Adrenal gland (tissue), 12 donors: ENCODE measurements around the gene ANAPC1. TPM values are rescaled to one million over a fixed set of nuclear protein-coding genes. Genes with fewer than 3 reads are reported as not detected.
"Not testable (repeated sequence)": the region's sequence is repeated elsewhere in the genome, so short reads cannot be mapped to it uniquely, and the experiment has no call there.

Experiments
- DNase-seq, 7 donors: peaks; one replicate each; pipeline ENCODE4 v3.0.0-alpha.2; 2019 to 2020
- H3K27ac ChIP-seq, 5 donors: fragments of 200-600 bp; sonication (generic) in 4 of 5; 1 replicate in 3 of 5; 2 replicates in 2 of 5; pipeline versions ENCODE4 v1.5.1 to v1.8.0; 2016 to 2020; ENCODE audit warnings: mild to moderate bottlenecking in 1 of 5
- H3K27me3 ChIP-seq: fragments of 200-600 bp; 2 replicates; pipeline ENCODE4 v1.8.0; 2021
- H3K36me3 ChIP-seq, 2 donors: fragments of 200-600 bp; replicated peaks in 1 of 2; 1 replicate in 1 of 2; 2 replicates in 1 of 2; pipeline versions ENCODE4 v1.5.1 to v1.8.0; 2018 to 2022
- H3K4me1 ChIP-seq, 2 donors: fragments of 200-600 bp; replicated peaks in 1 of 2; 1 replicate in 1 of 2; 2 replicates in 1 of 2; pipeline versions ENCODE4 v1.5.1 to v1.8.0; 2018 to 2021
- H3K4me3 ChIP-seq, 4 donors: fragments of 200-600 bp; sonication (generic) in 3 of 4; one replicate each; pipeline ENCODE4 v1.5.1; 2016 to 2018
- H3K9me3 ChIP-seq, 3 donors: fragments of 200-600 bp; sonication (generic) in 1 of 3; replicated peaks in 1 of 3; 1 replicate in 2 of 3; 2 replicates in 1 of 3; pipeline versions ENCODE4 v1.5.1 to v1.8.0; 2016 to 2021
- CTCF ChIP-seq, 6 experiments: fragments of 450-650 bp in 4 of 6; fragments of 200-600 bp in 2 of 6; sonication (generic) in 1 of 6; IDR thresholded peaks; 1 replicate in 5 of 6; 2 replicates in 1 of 6; pipeline versions ENCODE4 v1.5.1 to v1.8.0; 2016 to 2021; ENCODE audit warnings: antibody characterized with exemption in 6 of 6, mild to moderate bottlenecking in 2 of 6, moderate library complexity in 1 of 6
- WGBS, 4 donors: extraction: QIAGEN DNeasy Blood & Tissue Kit in 2 of 4; methylation state at CpG; one replicate each; pipeline versions ENCODE4 v1.1.5 to v1.1.7; 2013 to 2017; 5-methylcytosine and 5-hydroxymethylcytosine counted together
- intact Hi-C, 2 donors: fragments of 100-400 bp; cut with DNase I; formaldehyde crosslinking; loops; one replicate each; pipeline versions ENCODE4 v1.14.1 to v1.15.0; 2022 to 2023
- polyA plus RNA-seq, 3 donors: library from polyadenylated mRNA; stranded (reverse); fragments of 200-250 nt in 2 of 3; fragments of 350-450 nt in 1 of 3; fragmentation: Illumina TruSeq in 1 of 3; extraction: RNeasy Lipid Tissue Mini Kit (QIAGEN cat#74804) in 1 of 3; gene quantifications; one replicate each; pipeline ENCODE4 v1.2.3, GENCODE V29; 2013 to 2014
- total RNA-seq, 9 donors: library from RNA; depleted of rRNA in 4 of 9; stranded (reverse); fragments of >200 nt in 4 of 9; fragments of 120-200 nt in 1 of 9; fragmentation: NEBNext Ultra II Directional in 1 of 9; extraction: Animal tissue kit (Norgen Biotek cat#: 25700) in 1 of 9; gene quantifications; one replicate each; pipeline versions ENCODE4 v1.1.0 to v1.2.4, GENCODE V29; 2013 to 2023
- donor health status: healthy with polysubstance abuse.
- donor health status: Bipolar disorder and iron deficiency.
- donor health status: DM: yes; HTN: yes; CAD: no.
- donor health status: DM: no; HTN: no; CAD: no.
- donor health status: DM: no; HTN: no; CAD: no.
- donor health status: DM: yes; HTN: yes; CAD: no.

The ANAPC1 gene
- total and polyA plus RNA-seq, 12 donors, result 5.4 to 63.9 (median 25.3) TPM

DNA sequence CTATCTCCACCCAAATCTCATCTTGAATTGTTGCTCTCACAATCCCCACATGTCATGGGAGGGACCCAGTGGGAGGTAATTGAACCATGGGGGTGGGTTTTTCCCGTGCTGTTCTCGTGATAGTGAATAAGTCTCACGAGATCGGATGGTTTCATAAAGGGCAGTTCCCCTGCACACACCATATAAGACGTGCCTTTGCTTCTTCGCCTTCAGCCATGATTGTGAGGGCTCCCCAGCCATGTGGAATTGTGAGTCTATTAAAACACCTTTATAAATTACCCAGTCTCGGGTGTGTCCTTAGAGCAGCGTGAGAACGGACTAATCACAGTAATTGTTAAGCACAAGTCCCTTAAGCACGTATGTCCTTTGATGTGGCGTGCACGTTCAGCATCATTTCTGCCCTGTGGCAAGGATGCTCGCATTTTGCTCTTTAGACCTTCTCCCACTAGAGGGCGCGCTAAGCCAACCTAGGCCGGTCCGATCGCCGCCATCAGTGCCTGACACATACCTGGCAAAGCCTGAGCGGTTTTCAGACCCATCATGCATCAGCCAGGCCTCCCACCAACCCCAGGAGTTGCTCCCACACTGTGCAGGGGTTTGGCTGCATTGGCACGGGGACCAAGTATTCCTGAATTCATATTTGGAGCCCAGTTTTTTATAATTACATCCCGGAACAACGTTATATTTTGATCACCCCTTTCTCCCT lies 136.4 kb downstream of the ANAPC1 start:
- H3K4me1 ChIP-seq, H3K27me3 ChIP-seq, intact Hi-C loops, H3K9me3 ChIP-seq, H3K36me3 ChIP-seq, H3K4me3 ChIP-seq, H3K27ac ChIP-seq: not testable (repeated sequence)
- peak; percentile 22 to 85 (median 72) for DNase-seq
- WGBS, 4 donors, result 18 to 75% (median 49%) methylated on average over 3 to 20 of the region's 23 CpGs
- peak in 4 of 6 experiments; percentile 32 to 66 (median 48) for TF ChIP-seq CTCF (IDR thresholded peaks at IDR 0.05)

GRCh38 chr2:111744751-111745150 lies 139.2 kb downstream of the ANAPC1 start:
- H3K4me3 ChIP-seq, result not testable (repeated sequence)

DNA sequence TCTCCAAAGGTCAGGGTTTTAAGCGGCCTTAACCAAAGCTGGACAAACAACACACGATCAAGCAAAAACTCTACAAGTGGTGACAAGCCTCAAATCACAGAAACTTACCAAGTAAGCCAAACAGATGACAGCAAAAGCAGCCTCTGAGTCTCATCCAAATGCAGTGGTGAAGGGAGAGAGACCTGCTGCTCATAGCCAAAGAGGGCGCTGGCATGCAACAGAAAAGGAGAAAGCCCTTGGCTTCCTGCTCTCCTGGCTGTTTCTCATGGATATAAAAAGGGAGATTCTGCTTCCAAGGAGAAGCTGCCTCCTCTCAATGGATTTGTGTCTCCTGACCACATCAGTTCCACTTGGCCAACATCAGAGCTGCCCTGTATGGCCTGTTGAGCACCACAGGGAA lies 142.5 kb downstream of the ANAPC1 start:
- H3K27me3 ChIP-seq, H3K36me3 ChIP-seq, H3K4me3 ChIP-seq, DNase-seq, H3K4me1 ChIP-seq, H3K9me3 ChIP-seq, H3K27ac ChIP-seq, intact Hi-C loops: not testable (repeated sequence)
- WGBS, 4 donors, result 74 to 100% (median 90%) methylated on average over 2 of the region's 3 CpGs

More at GRCh38 chr2:111744751-111745150, 139.2 kb downstream of the ANAPC1 start:
- intact Hi-C loops, H3K9me3 ChIP-seq, H3K36me3 ChIP-seq, H3K27ac ChIP-seq, DNase-seq, H3K4me1 ChIP-seq, H3K27me3 ChIP-seq: not testable (repeated sequence)
- WGBS, 4 donors, result 62 to 74% (median 69%) methylated on average over 8 of the region's 8 CpGs

- H3K27ac ChIP-seq, H3K4me3 ChIP-seq, DNase-seq, H3K9me3 ChIP-seq, H3K27me3 ChIP-seq, H3K36me3 ChIP-seq, intact Hi-C loops, H3K4me1 ChIP-seq: not testable (repeated sequence)
- 33 to 43% (median 36%) methylated on average over 6 to 7 of the region's 9 CpGs for WGBS, 4 donors
- TF ChIP-seq CTCF (IDR thresholded peaks at IDR 0.05), result peak in 3 of 6 experiments; percentile 28 to 56 (median 56)
Observed at GRCh38 chr2:111735838-111736721, 147.9 kb downstream of the ANAPC1 start.

GRCh38 chr2:111735420-111735819 lies 148.6 kb downstream of the ANAPC1 start:
- intact Hi-C loops, H3K27ac ChIP-seq: not testable (repeated sequence)

DNA sequence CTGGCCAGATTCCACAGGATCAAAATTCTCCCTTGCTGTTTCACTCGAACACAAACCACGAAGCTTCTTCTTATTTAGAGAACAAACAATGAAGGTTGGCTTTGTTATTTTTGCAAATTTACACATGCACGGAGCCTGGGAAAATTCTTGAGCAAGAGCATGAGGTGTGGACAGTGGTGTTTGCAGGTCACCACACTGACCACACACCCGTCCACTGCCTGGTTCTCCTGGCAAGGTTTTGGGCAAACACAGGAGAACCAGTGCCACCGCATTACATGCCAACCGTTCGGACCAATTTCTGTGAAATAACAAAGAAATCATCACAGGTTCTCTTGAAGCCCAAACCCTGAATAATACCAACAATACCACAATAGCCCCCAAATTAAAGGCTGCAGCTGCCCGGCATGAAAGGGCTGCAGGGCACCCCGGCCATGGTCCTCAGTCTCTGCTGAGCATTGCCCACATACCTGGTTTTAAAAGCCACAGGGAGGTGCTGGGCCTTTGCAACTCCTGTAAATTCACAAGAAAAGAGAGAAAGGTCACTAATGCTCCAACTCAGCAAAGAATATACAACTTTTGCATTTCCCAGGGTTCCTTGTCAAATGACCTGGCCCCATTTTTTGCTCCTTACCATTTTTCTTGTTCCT lies 154.1 kb downstream of the ANAPC1 start:
- H3K4me3 ChIP-seq, H3K4me1 ChIP-seq, H3K27ac ChIP-seq, H3K27me3 ChIP-seq, H3K9me3 ChIP-seq, intact Hi-C loops, DNase-seq, H3K36me3 ChIP-seq: not testable (repeated sequence)
- WGBS, 4 donors, result 92 to 96% methylated on average over 3 of the region's 9 CpGs; no CpG with 5 or more reads in 2 of the 4 donors

More at GRCh38 chr2:111735420-111735819, 148.6 kb downstream of the ANAPC1 start:
- not testable (repeated sequence) for H3K4me1 ChIP-seq, DNase-seq, H3K9me3 ChIP-seq, H3K27me3 ChIP-seq, H3K4me3 ChIP-seq, H3K36me3 ChIP-seq
- WGBS, 4 donors, result 82 to 95% (median 88%) methylated on average over 4 to 6 of the region's 6 CpGs

DNA sequence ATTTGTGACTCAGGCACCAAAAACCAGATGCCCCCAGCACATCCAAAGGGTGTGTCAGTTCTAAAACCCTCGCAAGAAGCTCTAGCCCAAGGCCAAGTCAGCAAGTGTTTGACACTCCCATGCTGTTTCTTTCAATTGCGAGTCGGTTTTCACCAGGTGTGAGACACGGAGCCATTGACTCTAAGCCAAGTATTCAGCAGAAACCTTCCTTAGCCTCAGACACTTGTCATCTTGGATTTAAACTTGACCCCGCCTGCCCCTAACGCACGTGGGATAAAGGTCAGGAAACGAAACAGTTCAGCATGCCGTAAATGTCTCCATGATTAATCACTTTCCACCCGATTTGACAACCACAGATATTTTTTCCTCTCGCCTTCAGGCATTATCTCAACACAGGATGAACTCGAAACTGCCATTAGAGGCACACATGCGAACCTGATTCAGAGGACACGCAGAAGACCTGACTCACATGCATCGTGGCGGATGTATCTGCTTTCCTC lies 156.3 kb downstream of the ANAPC1 start:
- H3K4me1 ChIP-seq, H3K9me3 ChIP-seq, H3K27ac ChIP-seq, DNase-seq, H3K27me3 ChIP-seq, intact Hi-C loops, H3K36me3 ChIP-seq, H3K4me3 ChIP-seq: not testable (repeated sequence)
- WGBS, 4 donors, result 58 to 87% (median 69%) methylated on average over 8 to 12 of the region's 16 CpGs

- WGBS, 4 donors, result 90 to 96% (median 91%) methylated on average over 3 to 6 of the region's 6 CpGs
Observed at GRCh38 chr2:111725742-111726141, 158.3 kb downstream of the ANAPC1 start.

More at GRCh38 chr2:111725742-111726141, 158.3 kb downstream of the ANAPC1 start:
- H3K27ac ChIP-seq, DNase-seq, H3K27me3 ChIP-seq, H3K9me3 ChIP-seq, intact Hi-C loops, H3K36me3 ChIP-seq, H3K4me3 ChIP-seq, H3K4me1 ChIP-seq: not testable (repeated sequence)
